KMS-11 (cell line): Measurements from ENCODE around the gene LSM12.
"Not testable (repeated sequence)": the region's sequence is repeated elsewhere in the genome, so short reads cannot be mapped to it uniquely, and the experiment has no call there.

Experiments
- H2AFZ ChIP-seq: fragments of 200-600 bp; sonication (generic); 2 replicates; pipeline ENCODE4 v1.6.1; 2016; ENCODE audit warnings: antibody characterized with exemption, mixed run types, low read depth
- H3K27ac ChIP-seq: fragments of 200-600 bp; sonication (generic); 2 replicates; pipeline ENCODE4 v1.6.1; 2016; ENCODE audit warnings: mild to moderate bottlenecking, mixed run types
- H3K27me3 ChIP-seq: fragments of 200-600 bp; sonication (generic); 2 replicates; pipeline ENCODE4 v1.6.1; 2017; ENCODE audit warnings: mild to moderate bottlenecking, low read depth, mixed run types, moderate library complexity; ENCODE audit not compliant: insufficient read depth
- H3K36me3 ChIP-seq: fragments of 200-600 bp; sonication (generic); 2 replicates; pipeline ENCODE4 v1.6.1; 2017; ENCODE audit warnings: mild to moderate bottlenecking, mixed run types; ENCODE audit not compliant: insufficient read depth
- H3K4me1 ChIP-seq: fragments of 200-600 bp; sonication (generic); 2 replicates; pipeline ENCODE4 v1.6.1; 2016; ENCODE audit warnings: mild to moderate bottlenecking, low read depth, mixed run types; ENCODE audit not compliant: poor library complexity, severe bottlenecking
- H3K4me2 ChIP-seq: fragments of 200-600 bp; sonication (generic); 2 replicates; pipeline ENCODE4 v1.7.0; 2016; ENCODE audit warnings: mild to moderate bottlenecking, mixed run types
- H3K4me3 ChIP-seq: fragments of 200-600 bp; sonication (generic); IDR thresholded peaks from 2 replicates; pipeline ENCODE4 v1.6.1; 2017; ENCODE audit warnings: low read depth, low read length, mixed read lengths; ENCODE audit not compliant: insufficient read depth
- H3K79me2 ChIP-seq: fragments of 200-600 bp; sonication (generic); 2 replicates; pipeline ENCODE4 v1.6.1; 2016; ENCODE audit warnings: low read depth, mixed run types; ENCODE audit not compliant: insufficient read depth
- H3K9ac ChIP-seq: fragments of 200-600 bp; sonication (generic); 2 replicates; pipeline ENCODE4 v1.6.1; 2016; ENCODE audit warnings: mild to moderate bottlenecking, mixed run types
- H4K20me1 ChIP-seq: fragments of 200-600 bp; sonication (generic); 2 replicates; pipeline ENCODE4 v1.6.1; 2016; ENCODE audit warnings: mild to moderate bottlenecking, mixed run types; ENCODE audit not compliant: insufficient read depth
- TF ChIP-seq, protein P1 (sequence below): fragments of 200-600 bp; sonication (generic); conservative IDR thresholded peaks from 2 replicates; pipeline ENCODE4 v1.6.1; 2017; ENCODE audit warnings: low read depth, mild to moderate bottlenecking, antibody characterized with exemption, low read length, moderate library complexity, mixed read lengths

Gene LSM12

DNA sequence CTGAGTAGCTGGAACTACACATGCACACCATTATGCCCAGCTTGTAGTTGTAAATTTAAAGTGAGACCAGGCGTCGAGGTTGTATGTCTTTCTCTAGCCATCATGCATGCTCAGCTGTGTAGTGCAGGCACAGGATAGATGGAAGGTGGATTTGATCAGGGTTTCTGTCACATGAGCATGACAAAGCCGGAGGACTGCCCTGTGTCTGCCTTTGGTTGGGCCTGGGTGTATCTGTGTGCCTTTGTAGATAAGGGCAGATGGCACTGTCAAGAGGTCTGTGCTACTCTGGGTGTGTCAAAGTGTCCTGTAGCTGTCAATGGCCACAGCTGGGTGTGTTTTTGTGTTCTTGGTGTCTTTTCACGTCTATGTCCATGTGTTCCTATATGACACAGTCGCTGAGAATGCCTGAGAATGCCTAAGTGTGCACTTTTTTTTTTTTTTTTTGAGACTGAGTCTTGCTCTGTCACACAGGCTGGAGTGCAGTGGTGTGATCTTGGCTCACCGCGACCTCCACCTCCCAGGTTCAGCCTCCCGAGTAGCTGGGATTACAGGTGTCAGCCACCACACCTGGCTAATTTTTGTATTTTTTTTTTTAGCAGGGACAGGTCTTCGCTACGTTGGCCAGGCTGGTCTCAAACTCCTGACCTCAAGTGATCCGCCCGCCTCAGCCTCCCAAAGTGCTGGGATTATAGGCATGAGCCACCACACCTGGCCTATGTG lies 66.2 kb downstream of the LSM12 start:
- Histone ChIP-seq H3K4me1 (no peaks in the 10 kb centered on the region), H3K4me2 (no peak overlapping the region), H4K20me1 (no peaks in the 10 kb centered on the region), H3K79me2 (no peaks in the 10 kb centered on the region), H3K9ac (no peak overlapping the region), H3K27ac (no peak overlapping the region), H2AFZ (no peak overlapping the region), H3K4me3 (no peak overlapping the region), H3K36me3 (no peaks in the 10 kb centered on the region), H3K27me3 (peaks cover 5% of the 10 kb centered on the region; the same call in 1 of the 2 replicates)
- TF ChIP-seq, protein P1, sequence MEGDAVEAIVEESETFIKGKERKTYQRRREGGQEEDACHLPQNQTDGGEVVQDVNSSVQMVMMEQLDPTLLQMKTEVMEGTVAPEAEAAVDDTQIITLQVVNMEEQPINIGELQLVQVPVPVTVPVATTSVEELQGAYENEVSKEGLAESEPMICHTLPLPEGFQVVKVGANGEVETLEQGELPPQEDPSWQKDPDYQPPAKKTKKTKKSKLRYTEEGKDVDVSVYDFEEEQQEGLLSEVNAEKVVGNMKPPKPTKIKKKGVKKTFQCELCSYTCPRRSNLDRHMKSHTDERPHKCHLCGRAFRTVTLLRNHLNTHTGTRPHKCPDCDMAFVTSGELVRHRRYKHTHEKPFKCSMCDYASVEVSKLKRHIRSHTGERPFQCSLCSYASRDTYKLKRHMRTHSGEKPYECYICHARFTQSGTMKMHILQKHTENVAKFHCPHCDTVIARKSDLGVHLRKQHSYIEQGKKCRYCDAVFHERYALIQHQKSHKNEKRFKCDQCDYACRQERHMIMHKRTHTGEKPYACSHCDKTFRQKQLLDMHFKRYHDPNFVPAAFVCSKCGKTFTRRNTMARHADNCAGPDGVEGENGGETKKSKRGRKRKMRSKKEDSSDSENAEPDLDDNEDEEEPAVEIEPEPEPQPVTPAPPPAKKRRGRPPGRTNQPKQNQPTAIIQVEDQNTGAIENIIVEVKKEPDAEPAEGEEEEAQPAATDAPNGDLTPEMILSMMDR = no peak

DNA sequence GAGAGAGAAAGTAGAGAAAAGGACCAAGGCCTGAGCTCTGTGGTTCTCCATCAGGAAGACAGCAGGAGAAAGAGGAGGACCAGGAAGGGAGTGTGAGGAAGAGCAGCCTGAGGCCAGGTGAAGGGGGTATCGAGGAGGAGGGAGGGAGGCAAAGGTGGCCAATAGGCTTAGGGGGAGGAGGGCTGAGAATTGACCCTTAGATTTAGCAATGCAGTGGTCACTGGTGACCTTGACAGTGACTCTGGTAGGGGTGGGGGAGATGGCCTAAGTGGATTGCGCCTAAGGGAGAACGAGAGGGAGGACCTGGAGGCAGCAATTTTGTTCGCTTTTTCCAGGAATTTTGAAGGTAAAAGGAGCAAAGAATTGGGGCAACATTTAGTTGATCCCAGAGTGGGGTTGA lies 67.4 kb downstream of the LSM12 start:
- Histone ChIP-seq H4K20me1 (no peaks in the 10 kb centered on the region), H3K79me2 (no peaks in the 10 kb centered on the region), H3K9ac (no peak overlapping the region), H3K36me3 (no peaks in the 10 kb centered on the region), H2AFZ (no peak overlapping the region), H3K27me3 (peaks cover 5% of the 10 kb centered on the region; the same call in 1 of the 2 replicates), H3K4me3 (no peak overlapping the region), H3K27ac (no peak overlapping the region), H3K4me2 (no peak overlapping the region), H3K4me1 (peaks cover 7% of the 10 kb centered on the region)
- TF ChIP-seq, protein P1 = no peak

DNA sequence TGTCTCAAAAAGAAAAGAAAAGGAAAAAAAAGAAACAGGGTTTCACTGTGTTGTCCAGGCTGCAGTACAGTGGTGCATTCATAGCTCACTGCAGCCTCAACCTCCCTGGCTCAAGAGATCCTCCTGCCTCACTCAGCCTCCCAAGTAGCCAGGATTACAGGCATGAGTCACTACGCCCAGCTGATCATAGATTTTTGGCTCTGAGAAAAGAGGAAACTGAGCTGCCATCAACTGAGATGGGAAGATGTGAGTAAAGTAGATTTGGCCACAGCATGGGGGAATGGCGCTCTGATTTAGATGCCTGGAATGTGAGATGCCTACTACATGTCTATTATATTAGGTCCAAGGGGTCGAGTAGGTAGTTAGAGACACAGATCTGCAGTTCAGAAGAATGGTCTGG lies 67.9 kb downstream of the LSM12 start:
- Histone ChIP-seq H3K9ac (no peak overlapping the region), H4K20me1 (no peaks in the 10 kb centered on the region), H3K4me1 (peaks cover 9% of the 10 kb centered on the region), H3K79me2 (no peaks in the 10 kb centered on the region), H3K36me3 (no peaks in the 10 kb centered on the region), H3K4me3 (no peak overlapping the region), H3K4me2 (no peak overlapping the region), H3K27ac (no peak overlapping the region), H3K27me3 (peaks cover under 1% of the 10 kb centered on the region; the same call in 1 of the 2 replicates), H2AFZ (no peak overlapping the region)
- TF ChIP-seq, protein P1 = no peak

DNA sequence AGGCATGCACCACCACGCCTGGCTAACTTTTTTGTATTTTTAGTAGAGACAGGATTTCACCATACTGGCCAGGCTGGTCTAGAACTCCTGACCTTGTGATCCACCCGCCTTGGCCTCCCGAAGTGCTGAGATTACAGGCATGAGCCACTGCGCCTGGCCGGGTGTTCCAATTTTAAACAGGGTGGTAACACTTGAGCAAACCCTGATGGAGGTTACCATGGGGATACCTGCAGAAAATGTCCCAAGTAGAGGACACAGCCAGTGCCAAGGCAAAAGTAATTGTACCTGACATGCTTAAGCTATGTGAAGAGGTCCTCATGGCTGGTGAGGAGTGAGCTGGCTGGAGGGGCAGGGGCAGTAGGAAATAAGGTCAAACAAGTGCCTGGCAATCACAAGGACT lies 69.3 kb downstream of the LSM12 start:
- H3K36me3 ChIP-seq, H4K20me1 ChIP-seq, H3K4me2 ChIP-seq, H3K4me1 ChIP-seq, H3K27ac ChIP-seq, H3K27me3 ChIP-seq, H2AFZ ChIP-seq, H3K4me3 ChIP-seq, H3K9ac ChIP-seq, H3K79me2 ChIP-seq: not testable (repeated sequence)

DNA sequence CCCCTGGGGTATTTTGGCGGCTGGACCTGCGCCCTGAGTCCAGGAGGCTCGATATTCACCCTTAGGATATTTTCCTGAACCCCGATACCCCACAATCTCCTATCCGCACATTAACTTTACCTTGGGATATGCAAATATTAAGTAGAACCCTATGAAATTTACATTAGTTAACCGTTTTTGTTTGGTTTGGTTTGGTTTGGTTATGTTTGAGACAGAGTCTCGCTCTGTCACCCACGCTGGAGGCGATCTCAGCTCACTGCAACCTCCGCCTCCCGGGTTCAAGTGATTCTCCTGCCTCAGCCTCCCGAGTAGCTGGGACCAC lies 71.4 kb downstream of the LSM12 start:
- H3K4me1 ChIP-seq = peaks cover 9% of the 10 kb centered on the region
- H3K9ac ChIP-seq = no peak overlapping the region; the same call in 1 of the 2 replicates
- peak overlapping the region; percentile 97 for H2AFZ ChIP-seq
- no peak overlapping the region for H3K4me3 ChIP-seq
- H3K27me3 ChIP-seq = no peaks in the 10 kb centered on the region
- H3K27ac ChIP-seq = no peak overlapping the region
- H4K20me1 ChIP-seq = no peaks in the 10 kb centered on the region
- no peaks in the 10 kb centered on the region for H3K79me2 ChIP-seq
- TF ChIP-seq, protein P1 = peak; percentile 42
- peak overlapping the region; percentile 82 for H3K4me2 ChIP-seq
- H3K36me3 ChIP-seq = no peaks in the 10 kb centered on the region
